GM19025 (cell line): Measurements from ENCODE around the gene ARL4D.
"Not testable (repeated sequence)": the region's sequence is repeated elsewhere in the genome, so short reads cannot be mapped to it uniquely, and the experiment has no call there.

Source experiments
- ATAC-seq: cut with Tn5 transposase; IDR thresholded peaks from one replicate; pipeline ENCODE4 v1.9.1; 2021; ENCODE audit warnings: mild to moderate bottlenecking, low read depth, moderate library complexity; ENCODE audit not compliant: unreplicated experiment

Gene ARL4D, protein sequence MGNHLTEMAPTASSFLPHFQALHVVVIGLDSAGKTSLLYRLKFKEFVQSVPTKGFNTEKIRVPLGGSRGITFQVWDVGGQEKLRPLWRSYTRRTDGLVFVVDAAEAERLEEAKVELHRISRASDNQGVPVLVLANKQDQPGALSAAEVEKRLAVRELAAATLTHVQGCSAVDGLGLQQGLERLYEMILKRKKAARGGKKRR

DNA sequence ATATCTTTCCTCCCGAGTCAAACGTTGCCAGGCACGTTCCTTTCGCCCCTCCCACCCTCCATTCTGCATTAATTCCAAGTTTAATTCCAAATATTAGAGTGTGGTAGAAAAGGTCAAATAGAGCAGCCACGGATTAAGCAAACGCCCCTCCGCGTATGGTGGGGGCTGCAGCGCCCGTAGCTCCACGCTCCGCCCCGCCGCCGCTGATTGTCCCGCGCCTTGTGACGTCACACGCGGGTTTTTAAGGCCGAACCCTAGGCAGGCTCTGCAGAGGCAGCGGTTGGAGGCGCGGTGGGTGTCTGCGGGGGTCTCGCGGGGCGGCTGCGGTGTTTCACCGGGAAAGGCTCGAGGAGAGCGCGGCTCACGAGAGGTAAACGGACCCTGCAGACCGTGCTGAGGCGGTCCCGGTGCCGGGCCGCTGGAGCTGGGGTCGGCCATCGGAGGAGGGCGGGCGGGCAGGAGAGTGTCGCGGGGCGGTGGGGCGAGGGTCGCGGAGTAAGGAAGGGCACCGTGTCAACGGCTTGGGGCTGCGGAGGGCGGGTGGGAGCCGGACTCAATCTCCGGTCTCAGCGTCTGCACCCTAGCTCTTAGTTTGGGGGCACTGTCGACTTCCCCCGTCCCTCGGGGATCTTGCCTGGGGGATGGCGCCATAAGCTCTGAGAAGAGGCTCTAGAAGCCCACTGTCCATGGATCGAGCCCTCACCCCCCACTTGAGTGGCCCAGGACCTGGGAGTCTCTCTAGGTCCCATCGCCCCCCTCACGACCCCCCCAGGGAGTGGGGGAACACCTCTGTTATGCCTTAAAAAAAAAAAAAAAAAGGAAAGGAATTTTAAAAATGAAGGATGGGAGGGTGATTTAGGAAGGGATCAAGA, at the start of gene ARL4D:
TSS of gene ARL4D (plus strand) at position 270 of the 872 bp plus-strand sequence. CDS start 740 bp downstream, outside the sequence.
- no peak for ATAC-seq

DNA sequence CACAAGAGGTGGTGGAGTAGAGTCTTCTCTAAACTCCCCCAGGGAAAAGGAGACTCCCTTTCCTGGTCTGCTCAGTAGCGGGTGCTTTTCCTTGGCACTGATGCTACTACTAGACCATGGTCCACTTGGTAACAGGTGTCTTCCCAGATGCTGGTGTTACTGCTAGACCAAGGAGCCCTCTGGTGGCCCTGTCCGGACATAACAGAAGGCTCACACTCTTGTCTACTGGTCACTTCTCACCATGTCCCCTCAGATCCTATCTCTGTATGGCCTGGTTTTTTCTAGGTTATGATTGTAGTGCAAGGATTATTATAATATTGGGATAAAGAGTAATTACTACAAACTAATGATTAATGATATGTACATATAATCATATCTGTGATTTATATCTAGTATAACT, 49.7 kb upstream of the ARL4D start:
- ATAC-seq = no peak

DNA sequence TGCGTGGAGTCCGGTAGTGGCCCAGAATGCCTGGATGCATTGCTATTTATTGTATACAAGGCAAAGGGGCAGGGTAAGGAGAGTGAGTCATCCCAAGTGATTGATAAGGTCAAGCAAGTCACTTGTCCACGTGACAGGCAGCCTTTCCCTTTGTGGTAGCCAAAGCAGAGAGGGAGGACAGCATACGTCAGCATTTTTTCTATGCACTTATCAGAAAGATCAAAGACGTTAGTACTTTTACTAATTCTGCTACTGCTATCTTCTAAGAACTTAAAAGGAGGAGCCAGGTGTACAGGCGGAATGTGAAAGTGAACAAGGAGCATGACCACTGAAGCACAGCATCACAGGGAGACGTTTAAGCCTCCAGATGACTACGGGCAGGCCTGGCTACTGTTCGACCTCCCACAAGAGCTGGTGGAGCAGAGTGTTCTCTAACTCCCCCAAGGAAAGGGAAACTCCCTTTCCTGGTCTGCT, 47.9 kb upstream of the ARL4D start:
- ATAC-seq = no peak

DNA sequence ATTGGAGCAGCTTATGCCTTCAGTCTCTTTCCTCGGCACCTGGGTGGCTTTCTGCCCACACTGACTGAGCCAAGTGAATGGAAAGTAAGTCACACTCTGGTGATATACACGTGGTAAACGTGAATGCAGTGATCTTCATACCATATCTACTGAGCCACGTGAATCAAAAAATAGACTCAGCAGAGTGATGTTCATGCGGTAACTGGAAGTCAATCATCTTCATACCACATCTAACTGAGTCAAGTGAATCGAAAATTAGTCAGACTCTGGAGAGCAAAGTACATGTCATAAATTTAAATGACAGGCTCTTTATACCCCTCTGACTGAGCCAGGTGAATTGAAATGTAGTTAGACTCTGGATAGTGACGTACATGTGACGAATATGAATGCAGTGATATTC, 47.1 kb upstream of the ARL4D start:
- no peak for ATAC-seq

DNA sequence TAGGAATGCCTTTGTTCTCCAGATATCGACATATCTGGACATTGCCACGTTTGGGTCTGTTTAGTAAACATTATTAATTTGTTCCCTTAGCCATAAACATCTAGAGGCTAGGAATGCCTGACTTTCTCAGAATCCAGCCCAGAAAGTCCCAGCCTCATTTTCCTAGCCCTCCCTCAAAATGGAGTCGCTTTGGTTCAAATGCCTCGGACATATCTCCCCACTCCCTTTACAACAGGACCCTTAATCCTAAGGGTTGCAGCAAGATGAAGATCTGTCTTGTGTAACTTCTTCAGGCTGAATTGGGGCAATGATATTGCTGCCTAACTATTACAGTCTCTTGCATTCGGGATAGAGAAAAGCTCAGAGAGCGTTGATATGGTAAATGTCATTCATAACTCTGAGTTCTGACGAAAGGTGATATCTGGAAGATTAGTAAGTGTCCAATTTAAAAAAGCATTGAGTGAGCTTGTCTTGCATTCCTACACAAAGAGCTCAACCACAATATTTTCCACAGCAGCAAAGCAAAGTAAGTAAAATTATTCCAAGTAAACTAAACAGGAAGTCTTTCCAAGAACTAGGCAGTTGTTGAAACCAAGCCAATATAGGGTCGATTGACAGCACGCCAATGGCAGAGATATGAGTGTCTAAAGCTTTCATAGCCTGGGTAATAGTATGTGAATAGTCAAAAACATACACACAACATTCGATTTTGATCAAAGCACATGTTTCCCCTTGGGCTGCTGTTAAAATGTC, 46.0 kb upstream of the ARL4D start:
- no peak for ATAC-seq

DNA sequence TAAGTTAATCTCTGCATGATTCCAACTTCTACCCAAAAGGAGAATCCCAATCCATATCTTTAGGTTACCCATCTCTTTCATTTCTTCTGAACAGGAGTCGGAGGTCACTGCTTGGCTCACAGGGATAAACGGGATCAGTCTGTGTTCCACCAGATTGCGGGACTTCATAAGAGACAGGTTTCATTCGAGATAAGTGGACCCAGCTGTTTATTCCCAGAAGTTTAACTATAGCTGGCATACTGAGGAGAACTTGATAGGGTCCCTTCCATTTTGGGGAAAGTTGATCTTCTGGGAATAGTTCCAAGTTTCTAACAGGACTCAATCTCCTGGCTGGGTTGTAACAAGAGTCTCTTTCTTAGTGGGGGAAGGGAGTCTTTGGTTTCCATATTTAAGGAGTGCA, 45.4 kb upstream of the ARL4D start:
- no peak for ATAC-seq

DNA sequence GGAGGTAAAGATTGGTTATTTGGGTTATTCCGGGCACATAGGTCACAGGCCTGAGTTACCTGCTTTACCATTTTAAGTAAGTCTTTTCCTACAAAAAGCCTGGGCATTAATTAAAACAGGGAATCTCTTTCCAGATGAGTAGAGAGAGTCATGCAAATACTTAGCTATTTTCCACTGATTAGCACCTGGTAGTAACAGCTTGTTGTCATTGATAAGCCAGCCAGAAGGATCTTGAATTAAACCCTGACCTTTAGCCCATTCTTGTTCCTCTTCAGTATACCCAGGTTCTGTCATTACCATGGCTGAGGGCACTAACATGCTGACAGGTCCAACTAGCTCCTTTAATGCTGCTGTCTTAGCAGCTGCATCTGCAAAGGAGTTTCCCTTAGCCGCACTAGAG, 44.4 kb upstream of the ARL4D start:
- ATAC-seq = no peak

DNA sequence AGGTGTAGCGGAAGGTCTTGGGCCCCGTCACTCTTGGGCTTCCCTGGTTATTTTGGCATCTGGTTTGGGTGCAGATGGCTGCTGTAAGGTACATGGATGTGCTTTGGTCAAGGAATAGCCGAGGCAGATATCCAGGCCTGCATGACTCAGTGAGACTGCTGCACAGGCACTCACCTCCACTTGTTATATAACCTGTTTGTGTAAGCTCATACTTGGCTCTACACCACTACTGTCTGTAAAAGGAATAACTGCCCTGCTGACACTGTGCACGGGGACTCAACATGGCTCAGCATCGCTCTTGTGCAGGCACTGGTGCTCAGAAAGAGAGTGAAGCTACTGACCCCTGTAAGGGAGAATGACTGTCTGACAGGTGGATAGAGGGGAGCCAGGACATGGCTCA, 42.3 kb upstream of the ARL4D start:
- ATAC-seq = no peak

DNA sequence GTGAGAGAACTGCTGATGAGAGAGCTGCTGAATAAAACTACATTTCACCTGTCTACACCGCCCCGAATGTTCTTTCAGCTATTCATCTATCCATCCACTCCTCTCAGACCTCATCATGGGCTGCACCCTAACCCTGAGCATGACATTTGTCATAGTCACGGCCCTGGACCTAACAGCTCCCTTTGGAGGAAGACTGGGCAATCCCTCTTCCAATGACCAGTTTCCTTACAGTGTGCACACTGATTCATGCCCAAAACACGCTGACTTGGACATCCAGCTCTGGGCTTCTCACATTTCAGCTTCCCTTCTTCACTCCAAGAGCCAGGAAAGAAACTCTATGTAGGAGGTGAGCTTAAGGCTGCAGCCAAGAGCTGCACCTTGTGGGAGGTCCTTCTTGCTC, 41.8 kb upstream of the ARL4D start:
- ATAC-seq = no peak

DNA sequence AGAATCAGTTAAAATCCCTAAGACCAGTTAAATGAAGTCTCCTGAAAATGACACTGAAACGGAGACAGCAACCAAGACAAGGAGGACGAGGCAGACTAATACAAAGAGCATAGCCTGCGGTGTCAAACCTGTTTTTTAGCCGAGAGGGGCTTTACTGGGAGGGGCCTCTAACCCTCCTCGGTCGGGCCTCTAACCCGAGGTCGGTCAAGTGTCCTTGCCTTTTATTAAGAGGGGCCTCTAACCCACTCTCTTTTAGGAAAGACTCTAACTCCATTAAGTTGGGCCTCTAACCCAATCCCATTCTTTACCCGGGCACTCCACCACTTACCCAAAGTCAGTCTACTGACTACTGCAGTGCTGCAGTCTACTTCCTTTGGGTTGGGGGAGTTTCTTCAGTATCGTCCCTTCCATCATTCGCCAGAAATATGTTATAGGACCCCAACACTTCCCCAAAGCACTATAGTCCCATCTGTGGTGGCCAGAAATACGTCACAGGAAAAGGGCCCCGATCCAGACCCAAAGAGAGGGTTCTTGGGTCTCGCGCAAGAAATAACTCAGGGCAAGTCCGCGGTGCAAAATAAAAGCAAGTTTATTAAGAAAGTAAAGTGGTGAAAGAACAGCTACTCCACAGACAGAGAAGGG, 39.2 kb upstream of the ARL4D start:
- no peak for ATAC-seq

DNA sequence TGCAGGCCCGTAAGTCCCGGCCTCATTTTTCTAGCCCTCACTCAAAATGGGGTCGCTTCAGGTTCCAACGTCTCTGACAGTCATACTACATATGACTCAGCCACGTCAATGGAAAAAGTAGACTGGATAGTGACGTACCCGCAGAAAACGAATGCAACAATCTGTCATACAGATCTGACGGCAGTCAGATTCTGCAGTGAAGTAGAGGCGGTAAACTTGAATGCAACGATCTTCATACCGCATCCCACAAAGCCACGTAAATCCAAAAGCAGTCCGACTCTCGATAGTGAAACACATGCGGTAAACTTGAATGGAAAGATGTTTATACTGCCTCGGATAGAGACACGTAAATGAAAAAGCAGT, 38.4 kb upstream of the ARL4D start:
- ATAC-seq = no peak

DNA sequence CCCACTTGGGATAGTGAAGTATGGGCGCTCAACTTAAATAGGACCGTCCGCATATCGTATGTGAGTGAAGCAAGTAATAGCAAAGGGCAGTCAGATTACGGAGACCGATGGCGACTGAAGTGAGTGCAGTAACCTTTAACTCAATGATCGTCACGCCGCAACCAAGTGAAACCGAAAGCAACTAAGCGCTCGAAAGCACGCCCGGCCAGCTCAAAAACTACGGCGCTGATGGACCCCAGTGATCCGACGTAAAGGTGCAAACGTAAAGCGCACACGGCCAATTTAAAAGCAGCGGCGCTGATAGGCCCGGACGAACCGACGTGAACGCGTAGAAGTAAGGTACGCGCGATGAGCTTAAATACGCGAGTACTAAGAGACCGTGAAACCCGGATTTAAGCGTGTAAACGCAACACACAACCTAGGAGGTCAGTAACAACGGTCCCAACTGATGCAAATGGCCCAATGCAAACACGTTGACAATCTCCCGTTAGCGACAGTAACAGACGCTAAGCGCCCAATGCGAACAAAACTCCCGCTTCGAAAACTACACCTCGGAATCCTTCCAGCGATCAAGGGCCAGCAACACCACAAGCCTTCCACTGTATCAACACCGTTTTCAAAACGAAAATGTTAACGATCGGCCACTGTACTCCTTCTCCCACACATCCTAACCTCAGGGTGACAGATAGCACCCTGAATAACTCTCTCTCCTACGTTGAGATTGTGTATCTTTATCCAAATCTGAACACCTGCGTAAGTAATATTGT, 37.9 kb upstream of the ARL4D start:
- peak; percentile 69 for ATAC-seq

DNA sequence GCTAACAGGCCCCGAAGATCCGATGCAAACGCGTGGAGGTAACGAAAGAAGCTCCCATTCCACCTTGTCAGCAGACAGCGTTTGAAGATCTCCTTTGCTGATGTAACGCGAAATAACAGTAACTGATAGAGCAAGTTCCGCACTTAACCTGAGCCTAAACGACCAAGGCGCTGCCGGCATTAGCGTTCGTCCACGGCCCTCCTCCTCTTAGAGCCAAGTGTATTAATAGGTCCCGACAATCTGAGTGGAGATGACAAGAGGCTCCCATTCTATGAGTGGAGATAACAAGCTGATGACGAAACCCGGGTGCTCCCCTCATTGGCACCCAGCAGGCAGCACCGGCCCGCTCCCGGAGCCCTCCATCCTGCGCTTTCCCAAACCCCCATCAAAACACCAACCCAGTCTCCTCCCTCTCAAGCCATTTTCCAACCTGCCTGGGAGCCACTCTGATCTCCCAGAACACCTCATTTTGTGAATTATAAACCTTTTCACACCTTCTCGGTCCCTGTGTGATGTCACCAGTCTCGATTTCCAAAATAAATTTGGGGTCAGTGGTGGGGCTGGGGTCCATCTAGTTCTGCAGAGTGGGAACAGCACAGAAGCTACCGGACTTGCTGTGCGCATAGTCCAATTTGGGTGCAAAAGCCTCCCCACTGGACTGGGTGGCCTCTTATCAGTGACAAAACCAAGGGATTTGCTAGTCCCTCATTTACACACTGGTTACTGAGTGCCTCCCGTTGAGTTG, 35.4 kb upstream of the ARL4D start:
- no peak for ATAC-seq

DNA sequence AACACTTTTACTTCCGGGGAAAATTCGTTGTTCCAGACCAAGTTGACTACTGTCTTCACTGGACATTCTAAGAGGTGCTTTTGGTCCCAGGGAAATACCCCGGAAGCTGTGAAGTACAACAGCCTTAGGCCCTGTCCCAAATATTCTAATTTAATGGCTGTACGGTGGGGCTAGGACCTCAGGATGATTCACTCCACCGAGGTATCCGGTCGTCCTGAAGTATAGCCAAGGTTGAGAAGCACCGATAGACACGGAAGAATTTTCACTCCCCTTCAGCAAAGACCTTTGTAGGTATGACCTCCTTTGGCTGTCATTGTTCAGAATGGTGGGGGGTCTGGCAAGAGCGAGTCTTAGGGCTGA, 34.9 kb upstream of the ARL4D start:
- ATAC-seq = no peak

DNA sequence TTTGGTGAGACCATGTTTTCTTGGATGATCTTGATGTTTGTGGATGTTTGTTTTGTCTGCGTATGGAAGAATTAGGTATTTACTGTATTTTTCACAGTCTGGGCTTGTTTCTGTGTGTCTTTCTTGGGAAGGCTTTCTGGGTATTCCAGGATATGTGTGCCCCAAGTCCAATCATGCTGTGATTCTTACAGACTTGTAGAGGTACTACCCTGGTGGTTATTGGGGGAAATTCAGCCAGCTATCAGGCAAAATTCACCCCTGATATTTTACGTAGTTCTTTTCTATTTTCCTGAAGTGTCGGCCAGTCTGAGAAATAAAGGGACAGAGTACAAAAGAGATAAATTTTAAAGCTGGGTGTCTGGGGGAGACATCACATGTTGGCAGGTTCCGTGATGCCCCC, 33.4 kb upstream of the ARL4D start:
- ATAC-seq = no peak

DNA sequence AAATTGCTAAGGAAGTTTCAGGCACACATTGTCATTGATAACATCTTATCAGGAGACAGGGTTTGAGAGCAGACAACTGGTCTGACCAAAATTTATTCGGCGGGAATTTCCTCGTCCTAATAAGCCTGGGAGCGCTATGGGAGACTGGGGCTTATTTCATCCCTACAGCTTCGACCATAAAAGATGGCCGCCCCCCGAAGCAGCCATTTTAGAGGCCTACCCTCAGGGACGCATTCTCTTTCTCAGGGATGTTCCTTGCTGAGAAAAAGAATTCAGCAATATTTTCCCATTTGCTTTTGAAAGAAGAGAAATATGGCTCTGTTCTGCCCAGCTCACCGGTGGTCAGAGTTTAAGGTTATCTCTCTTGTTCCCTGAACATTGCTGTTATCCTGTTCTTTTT, 32.9 kb upstream of the ARL4D start:
- ATAC-seq = not testable (repeated sequence)

DNA sequence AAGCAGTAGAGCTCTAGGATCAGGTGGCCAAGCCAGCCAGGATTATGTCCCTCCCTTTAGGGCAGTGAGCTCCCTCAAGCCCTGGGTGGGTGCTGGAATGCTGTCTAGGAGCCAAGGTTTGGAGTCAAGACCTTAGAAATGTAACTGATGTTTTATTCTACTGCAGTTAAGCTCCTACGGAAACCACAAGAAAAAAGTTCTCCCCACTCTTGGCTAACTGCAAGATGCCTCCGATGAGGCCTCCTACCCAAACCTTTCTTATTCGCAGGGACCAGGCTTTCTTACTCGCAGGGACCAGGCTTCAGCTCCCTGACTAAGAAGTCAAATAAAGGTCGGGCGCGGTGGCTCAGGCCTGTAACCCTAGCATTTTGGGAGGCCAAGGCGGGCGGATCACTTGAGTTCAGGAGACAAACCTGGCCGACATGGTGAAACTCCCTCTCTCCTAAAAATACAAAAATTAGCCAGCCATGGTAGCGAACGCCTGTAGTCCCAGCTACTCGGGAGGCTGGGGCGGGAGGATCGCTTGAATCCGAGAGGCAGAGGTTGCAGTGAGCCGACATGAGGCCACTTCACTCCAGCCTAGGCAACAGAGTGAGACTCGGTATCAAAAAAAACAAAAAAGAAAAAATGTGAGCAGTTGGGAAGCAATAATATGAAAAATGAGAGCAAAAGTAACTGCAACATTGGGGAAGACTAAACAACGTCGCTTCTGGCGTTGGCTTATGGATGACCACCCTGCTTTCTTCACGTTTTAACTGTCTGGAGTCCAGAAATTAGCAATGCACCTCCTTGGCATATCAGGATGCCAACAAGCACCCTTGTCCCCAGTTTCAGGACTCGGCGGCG, 31.7 kb upstream of the ARL4D start:
- no peak for ATAC-seq

DNA sequence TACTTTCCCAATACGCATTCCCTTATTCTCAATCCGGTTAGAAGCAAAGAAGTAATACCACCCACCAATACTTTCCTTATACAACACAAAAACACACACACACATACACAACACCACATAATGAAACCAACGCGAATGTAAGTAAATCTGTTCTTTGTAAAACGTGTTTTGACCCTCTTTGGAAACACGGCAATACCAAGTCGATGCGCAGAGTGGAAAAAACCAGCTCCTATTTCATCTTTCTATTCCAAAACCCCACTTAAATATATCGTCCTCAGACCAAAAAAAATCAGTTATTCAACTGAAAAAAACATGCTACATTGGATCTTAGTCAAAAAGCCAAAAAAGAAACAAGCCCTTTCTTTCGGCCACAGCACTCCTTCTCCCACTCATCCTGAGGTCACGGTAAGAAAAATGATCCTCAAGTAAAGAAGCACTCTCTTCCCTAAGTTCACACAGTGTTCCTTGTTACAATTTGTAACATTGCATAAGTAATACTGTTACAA, 31.0 kb upstream of the ARL4D start:
- ATAC-seq = no peak
